Activated T-helper 1 cell treated with anti-CD3 and anti-CD28 coated beads, Interleukin-2, amount 50 U/mL, for 16 hours (primary cell): ENCODE data around the gene SLC18A3.

Experiments used
- DNase-seq, 2 donors: peaks; one replicate each; pipeline ENCODE4 v3.0.0-alpha.2; 2020; ENCODE audit warnings: low read depth in 1 of 2, low spot score in 1 of 2

The SLC18A3 gene

DNA sequence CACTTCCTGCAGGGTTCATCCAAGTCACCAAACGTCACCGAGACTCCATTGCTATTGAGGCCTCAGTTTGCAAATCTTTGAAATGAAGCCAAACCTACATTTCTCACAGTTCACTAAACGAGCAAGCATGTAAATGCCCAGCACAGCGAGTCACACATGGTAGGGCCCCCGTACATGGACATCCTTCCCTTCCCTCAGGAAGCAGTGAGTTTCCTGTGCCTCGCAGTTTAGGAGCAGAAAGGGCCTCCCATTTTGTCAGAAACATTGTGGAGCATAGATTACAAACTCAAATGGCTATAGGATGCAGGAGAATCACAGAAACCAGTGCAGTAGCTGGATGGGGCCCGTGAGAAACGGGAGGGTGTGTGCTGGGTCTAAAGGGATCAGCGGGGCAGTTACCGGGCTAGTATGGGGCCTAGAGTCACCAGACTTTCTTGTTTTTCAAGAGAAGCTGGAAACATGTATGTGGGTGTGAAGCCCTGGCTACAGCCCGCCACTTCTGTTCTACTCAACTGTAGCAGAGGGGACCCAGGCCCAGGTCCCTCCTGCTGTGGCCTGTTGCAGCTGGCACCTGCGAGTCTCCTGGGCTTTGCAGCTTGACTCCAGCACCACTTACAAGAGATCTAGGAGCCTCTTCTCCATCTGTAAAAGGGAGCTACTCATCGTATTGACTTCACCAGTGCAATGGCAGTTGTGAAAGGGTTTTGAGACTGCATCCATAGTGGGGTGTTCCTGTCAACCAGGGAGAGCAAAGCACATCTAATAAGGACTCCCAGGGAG, 14.2 kb upstream of the SLC18A3 start:
- no peak for DNase-seq

DNA sequence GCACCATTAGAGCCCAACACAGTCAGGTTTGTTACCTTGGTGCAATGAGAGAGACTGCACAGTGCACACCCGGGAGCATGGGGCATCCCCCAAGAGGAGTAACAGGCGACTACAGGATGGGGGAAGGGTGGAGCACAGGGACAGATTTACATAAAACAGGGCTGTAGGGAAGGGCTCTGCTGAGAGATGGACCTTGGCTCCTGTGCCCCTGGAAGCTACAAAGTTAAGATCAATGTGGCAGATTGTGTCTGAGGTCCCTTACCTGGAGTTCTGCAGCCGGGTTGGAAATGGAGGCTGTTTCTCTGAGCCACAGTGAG, 13.7 kb upstream of the SLC18A3 start:
- no peak for DNase-seq

DNA sequence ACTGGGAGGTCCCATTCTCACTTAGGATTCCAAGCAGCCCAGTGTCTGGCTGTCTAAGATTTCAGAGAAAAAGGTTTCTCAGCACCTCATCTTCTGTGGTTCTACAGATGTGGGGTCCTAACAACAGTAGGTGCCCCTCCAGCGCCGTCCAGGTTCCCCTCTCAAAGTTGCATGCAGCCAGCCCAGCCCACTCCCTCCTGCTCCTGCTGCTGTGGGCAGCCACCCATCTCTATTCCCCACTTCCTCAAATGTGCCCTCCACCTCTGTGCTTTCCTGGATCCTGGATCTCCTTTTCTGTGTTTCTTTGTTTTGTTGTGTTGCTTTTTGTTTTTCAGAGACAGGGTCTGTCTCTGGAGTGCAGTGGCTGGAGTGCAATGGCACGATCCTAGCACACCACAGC, 13.3 kb upstream of the SLC18A3 start:
- no peak for DNase-seq

DNA sequence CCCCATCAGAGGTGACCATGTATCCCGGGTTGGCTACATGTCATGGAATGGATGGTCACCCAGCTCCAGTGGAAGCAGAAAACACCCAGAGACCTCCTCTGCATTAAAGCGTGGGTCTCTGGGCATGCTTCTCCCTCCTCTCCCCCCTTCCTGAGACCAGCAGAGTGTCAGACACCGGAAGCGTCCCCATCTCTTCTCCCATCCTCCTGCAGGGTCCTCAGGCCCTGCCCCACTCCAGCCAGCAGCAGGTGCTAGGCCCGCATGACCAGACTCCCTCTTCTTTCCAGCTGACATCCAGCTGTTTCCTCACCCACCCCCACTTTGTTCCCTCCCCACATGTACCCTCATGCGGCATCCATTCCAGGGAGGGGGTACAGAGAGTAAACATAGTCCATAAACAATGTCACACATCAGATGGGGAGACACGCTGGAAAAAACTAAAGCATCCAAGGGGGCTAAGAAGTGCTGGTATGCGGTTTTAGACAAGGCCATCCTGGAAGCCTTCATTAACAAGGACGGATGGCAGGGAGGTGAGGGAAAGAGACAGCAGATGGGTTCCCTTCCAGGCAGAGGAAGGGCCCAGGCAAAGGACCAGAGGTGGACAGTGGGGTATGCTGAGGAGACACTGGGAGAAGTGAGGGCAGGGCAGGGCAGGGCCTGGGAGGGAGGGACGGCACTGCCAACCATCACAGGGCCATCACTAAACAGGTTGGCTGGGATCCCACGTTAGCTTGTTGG, 12.5 kb upstream of the SLC18A3 start:
- DNase-seq: no peak

DNA sequence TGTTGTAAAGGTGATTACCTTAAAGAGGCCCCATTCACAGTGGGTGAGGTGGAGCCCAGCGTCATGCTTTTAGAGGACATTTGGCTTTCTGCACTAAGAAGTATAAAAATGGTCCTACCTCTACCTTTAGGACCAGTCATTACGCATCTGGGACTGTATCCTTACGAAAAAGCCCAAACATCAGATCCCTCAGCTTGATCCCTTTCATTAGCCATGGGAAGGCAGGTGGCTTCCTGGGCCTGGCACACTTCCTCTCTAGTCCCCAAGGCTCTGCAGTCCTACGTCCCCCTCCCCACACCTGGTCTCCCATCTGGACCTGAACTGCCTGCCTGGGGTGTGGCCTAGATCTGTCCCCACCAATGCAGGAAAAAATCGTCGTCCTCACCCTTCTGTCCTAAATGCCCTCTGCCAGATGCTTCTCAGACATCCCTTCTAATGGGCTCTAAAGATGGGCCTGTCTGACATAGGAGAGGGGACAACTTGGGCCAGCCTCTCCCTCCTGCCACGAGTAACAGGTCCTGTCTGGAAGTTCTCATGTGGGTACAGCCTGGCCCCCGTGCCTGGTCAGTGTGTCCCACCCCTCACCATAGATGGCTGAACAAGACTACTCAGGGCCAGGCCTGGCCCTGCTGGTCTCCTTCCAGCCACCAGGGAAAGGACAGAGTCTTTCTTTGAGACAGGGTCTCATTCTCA, 11.8 kb upstream of the SLC18A3 start:
- DNase-seq: no peak

DNA sequence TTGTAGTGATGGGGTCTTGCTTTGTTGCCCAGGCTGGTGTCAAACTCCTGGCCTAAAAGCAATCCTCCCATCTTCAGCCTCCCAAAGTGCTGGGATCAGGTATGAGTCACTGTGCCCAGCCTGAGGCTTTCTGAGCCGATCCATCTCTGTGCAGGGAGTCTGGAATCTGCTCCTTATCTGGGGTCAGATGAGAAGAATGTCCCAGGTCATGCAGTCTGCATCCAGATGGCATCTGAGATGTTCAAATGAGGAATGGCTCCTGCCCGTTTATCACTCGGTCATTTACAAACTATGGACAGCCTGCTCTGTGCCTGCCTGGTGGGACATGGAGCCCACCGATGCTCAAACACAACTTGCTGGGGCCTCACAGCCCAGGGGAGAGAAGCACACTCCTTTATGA, 11.1 kb upstream of the SLC18A3 start:
- DNase-seq: no peak

DNA sequence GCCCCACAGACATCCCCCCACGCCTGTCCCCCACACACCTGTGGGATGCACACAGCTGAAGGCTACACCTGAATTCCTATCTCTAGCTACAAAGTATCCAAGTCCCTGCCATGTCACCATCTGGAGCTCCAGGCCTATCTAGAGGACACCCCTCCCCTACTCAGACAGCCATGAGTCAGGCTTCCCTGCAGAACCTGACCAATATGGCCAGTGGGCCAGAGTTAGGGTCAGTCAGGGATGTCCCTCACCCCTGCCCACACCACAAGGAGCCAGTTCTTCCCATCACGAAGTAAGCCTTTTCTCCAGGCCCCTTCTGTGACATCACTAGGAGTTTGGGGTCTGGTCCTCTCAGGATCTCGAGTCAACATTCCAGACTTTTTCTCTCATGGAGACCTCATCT, 10.6 kb upstream of the SLC18A3 start:
- DNase-seq: no peak

DNA sequence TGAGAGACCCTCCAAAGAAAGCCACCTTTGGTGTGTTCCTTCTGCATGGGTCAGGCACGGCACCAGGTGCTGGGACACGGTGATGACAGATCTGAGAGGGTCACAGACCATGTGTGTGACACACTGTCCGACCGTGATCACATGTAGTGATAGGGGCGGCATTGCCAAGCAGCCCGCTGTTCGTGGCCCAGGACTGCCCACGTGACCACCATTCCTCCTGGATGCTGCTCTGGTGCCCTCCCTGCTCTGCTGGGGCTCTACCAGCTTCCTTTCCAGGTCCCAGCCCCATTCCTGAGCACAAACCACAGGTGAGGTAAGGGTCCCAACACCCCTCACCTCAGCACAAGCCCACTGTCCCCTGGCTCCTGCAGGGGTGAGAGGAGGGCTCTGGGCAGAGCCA, 10.1 kb upstream of the SLC18A3 start:
- no peak for DNase-seq

DNA sequence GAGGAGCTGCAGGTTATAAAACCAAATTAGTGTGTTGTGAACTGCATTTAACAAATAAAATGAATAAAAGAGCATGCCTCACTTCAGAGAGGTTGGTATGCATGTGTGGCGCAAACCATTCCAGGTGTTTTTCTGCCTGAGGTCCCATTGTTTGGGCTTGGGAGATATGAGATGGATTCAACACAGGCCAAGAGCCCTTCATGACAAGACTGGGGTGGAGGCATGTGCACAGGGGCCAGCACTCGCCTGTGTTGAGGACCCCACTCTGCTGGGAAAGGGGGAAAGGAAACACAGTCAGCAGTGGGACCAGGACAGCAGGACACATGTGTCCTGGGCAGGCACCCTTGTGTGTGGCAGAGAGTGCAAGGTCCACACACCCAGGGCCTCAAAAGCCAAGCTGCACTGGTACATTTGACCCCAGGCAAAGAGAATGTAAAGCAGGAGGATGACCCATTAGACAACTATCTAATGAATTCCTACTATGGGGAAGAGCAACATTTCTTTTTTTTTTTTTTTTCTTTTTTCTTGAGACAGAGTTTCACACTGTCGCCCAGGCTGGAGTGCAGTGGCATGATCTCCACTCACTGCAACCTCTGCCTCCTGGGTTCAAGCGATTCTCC, 9.2 kb upstream of the SLC18A3 start:
- DNase-seq: no peak

DNA sequence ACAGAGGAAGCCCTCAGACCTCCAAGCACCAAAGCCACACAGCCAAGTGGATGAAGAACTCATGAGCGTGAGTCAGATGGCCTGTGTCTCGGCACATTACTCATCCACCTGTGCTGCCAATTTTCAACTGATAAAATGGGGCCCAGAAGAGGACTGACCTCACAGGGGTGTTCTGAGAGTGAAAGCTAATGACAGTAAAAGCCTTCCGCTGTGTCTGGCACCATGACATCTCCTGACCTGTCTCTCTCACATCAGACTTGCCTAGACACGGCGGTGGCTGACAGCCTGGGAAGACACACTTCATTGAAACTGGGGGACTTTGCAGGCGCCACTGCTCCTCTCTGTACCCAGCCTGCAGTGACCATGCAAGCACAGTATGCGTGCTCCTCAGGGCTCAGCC, 8.3 kb upstream of the SLC18A3 start:
- no peak for DNase-seq

DNA sequence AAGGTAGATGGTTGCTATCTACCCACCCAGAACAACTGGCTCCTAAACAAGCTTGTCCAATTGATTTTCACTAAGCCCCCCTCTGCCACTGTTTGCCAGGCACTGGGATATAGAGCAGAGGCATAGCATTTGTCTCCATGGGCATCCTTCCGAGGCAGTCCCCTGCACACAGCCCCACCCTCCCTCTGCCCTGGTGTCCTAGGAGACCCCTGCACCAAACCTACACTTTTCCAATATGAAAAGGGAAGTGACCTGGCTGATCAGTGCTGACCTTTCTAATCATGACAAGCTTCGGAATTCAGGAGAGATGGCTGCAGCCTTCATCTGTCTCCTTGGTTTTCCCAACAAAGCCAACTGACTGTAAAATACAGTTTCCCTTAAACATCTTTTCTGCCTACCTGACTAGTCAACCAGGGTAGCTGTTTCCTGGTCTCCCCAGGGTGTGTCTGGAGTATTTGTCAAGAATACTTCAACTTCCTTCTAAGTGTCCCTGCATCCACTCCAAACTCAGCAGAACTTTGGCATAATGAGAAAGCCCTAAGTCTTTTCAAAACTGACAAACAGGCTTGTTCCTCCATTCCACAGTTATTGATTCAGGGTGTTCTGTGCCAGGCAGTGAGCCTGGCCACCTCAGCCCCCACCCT, 7.6 kb upstream of the SLC18A3 start:
- no peak for DNase-seq

DNA sequence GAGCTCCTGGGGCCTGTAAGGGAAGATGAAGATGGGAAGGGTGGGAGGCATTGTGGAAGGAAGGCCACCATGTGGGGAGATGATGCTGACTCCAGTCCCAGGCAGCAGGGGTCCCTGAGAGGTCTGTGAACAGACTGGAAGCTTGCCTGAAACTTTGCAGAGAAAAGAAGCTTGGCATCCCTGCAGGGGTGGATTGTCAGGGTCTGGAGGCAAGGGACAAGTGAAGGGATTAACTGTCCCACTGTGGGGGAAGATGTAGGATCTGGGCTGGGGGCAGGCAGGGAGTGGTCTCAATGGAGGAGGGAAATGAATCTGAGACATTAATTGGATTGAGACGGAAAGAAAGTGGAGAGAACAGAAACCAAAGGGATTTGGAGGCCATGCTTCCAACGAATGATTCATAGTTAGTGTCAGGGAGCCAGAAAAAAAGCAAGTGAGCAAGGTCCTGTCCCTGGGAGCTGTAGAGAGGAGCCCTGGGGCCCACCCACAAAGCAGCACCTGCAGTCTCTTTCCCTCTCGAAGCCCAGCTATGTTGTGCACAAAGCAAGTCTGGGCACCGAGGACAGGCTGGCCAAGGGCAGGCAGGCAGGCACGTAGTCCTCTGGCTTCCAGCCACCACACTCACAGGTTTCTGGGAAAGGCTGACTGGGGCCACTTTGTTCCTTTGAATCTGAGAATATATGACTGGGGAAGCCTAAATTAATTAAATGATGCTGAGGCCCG, 4.7 kb upstream of the SLC18A3 start:
- no peak for DNase-seq

DNA sequence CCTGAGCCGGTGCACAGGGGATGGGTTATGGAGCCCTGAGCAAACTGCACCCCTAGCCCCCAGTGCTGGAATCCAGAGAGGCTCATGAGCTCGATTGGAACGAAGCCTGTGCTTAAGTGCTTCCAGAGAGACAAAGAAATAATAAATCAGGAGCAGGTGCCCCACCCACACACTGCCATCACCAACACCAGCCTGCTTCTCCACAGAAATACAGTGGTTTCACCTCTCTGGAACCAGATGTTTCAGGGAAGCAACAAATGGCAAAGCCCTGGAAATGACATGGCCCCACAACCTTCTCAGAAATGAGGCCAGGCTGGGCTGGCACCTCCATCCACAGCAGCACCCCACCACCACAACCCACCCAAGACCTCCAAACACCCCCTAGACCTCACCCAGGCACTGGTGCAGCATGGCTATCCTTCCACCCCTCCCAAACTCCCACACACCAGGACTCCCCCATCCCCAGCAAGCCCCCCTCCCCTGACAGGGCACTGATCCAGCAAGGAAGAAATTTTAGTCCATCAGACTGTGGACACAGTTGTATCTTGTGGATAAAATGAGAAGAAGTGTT, 4.1 kb upstream of the SLC18A3 start:
- no peak for DNase-seq

DNA sequence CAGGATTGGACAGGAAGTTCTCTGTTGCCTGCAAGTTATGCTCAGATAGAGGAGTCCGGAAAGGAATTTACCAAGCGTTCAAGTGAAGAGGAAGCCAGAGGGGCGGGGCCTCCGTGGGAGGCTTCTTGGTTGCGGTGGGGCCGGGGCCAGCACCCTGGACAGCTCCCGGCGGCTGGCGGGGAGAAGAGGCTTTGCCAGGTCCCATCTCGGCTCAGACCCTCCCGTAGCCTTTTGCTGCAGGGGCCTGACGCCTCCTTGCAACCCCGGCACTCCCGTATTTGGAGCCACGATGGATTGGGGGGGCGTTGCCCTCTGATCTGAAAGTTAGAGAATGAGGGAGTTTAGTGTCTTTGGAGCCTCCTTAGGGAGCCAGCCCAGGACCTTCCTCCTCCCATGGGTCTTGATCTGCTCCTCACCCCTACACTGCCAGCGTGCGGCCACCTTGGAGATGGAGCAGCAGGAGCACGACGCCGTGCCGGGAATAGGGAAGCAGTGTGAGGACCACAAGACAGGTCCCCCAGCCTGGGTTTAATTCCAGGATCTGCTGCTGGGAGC, 3.1 kb upstream of the SLC18A3 start:
- DNase-seq: peak; percentile 8 to 31

DNA sequence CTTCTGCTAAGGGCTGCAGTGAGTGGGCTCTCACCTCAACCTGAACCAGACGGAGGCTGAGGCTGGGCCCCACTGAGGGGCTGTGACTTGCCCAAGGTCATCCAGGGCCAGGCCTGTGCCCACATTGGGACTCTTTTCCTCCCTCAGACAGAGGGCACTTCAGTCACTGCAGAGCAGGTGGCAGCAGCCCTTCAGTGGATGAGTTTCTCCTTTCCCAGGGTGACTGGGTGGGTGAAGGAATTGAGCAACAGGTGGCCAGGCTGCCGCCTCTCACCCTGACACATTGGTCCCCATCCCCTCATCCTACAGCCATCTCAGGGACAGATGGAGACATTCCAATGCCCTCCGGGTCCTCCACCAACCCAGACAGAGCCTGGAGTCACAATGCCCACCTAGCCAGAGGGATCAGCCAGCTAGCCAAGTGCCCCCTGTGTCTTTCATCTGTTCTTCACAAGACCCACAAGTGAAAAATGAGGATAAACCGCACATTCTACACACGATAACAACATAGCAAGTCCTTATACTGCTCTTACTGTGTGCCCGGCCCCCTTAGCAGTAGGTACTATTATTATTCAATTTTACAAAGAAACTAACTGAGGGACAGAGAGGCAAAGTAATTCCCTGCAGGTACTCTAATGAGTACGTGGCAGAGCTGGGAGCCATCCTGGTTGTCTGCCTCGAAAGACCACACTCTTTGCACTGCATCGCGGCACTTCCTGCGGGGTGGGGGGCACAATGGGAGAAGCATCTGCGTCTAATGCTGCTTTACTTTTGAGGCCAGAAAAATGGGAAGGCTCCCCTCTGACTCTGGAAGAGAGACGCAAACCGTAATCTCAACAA, 1.7 kb upstream of the SLC18A3 start:
- DNase-seq: no peak

DNA sequence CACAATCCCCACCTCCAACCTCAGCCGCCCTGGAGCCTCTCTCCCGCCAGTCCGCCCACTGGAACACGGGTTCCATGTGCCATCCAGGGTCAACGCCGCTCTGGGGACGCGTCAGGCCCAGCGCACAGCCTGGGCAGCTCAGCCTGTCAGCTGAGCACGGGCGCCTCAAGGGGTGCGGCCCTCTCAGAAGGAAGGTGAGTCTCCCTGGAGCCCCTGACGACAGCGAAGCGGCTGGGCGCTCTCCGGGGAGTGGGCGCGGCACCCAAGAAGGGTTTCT, 1.2 kb upstream of the SLC18A3 start:
- DNase-seq: no peak

DNA sequence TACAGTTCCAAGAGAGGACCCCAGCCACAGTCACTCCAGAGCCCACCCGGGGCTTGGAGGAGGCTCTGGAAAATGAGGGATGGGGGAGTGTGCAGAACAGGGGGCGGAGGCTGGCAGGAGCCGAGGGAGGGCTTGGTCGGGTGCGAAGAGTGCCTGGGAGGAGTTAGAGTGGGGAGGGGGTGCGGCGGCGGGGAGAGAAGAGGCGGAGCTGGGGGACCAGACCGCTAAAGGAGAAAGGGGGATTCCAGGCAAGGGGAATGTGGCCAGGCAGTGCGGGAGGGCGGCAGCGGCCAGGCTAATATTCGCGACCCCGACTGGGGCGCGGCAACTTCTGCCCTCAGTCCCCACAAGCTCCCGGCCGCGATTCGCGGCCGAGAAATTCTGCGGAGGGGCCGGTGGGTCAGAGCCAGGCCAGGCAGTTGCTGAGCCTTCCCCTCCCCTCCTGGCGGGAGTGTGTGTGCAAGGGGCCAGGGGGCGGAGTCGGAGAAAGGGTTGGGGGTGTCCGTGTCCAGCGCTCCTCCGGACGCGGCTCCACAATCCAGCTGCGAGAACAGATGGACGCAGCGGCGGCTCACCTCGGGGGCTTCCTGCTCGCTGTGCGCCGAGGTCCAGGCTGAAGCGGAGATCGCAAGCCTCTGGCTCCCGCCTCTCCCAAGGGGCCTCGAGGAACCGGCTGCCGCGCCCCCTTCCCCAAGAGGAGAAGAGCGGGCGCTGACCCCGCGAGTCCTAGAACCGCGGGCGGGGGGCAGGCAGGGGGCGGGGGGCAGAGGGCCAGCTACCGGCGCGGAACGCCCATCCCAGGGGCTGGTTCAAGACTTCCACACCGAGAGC, 612 bp upstream of the SLC18A3 start:
- no peak for DNase-seq

DNA sequence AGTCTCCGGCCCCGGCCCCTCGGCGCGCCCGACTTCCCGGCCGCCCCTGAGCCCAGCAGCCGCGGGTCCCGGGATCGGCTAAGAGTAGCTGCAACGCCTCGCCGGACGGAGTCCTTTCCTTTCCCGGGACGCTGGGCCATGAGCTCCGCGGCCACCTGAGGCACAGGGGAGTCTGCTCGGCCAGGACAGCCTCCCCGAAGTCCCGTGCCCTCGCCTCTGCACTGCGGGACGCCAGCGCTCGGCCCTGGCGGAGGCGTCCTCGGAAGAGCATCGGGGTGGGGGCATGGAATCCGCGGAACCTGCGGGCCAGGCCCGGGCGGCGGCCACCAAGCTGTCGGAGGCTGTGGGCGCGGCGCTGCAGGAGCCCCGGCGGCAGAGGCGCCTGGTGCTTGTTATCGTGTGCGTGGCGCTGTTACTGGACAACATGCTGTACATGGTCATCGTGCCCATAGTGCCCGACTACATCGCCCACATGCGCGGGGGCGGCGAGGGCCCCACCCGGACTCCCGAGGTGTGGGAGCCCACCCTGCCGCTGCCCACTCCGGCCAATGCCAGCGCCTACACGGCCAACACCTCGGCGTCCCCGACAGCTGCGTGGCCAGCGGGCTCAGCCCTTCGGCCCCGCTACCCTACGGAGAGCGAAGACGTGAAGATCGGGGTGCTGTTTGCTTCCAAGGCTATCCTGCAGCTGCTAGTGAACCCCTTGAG, 502 bp downstream of the SLC18A3 start:
- no peak for DNase-seq
